Measurements from ENCODE around the gene OSBPL6. TPM values are rescaled to one million over a fixed set of nuclear protein-coding genes. Genes with fewer than 3 reads are reported as not detected.
A peak's percentile ranks its signal among the peaks of the same experiment; 100 is the strongest.

The OSBPL6 gene
- total and polyA plus RNA-seq, 2 of the 13 experiments (the other 11 are each of a cell fraction or from before 2014, with no cell fraction given): 0.03 to 0.11 TPM

- 0 out of 2 replicates have a peak, but pooled peaks have one; percentile 47 for TF ChIP-seq SPEN (CRISPR knock-in tag; IDR thresholded peaks at IDR 0.05; ENCODE audit: low read depth)
- TF ChIP-seq MAFF (IDR thresholded peaks at IDR 0.05; ENCODE audit: low read depth, low read length): no peak
- peak; percentile 60; the same call in 1 of the 2 replicates for TF ChIP-seq ZFX (CRISPR knock-in tag; IDR thresholded peaks at IDR 0.05; ENCODE audit: low read depth)
- TF ChIP-seq MED13 (CRISPR knock-in tag; IDR thresholded peaks at IDR 0.05): no peak
- TF ChIP-seq GPBP1L1 (CRISPR knock-in tag; IDR thresholded peaks at IDR 0.05): no peak
- TF ChIP-seq ZNF550 (CRISPR knock-in tag; IDR thresholded peaks at IDR 0.05; ENCODE audit: borderline replicate concordance): no peak
- TF ChIP-seq HDAC6 (IDR thresholded peaks at IDR 0.05; ENCODE audit: low read depth, low read length): no peak
- TF ChIP-seq CBFB (CRISPR knock-in tag; IDR thresholded peaks at IDR 0.05): peak; percentile 88
- TF ChIP-seq ZFP37 (CRISPR knock-in tag; IDR thresholded peaks at IDR 0.05; ENCODE audit: borderline replicate concordance): no peak
- no peak for TF ChIP-seq PAF1 (CRISPR knock-in tag; IDR thresholded peaks at IDR 0.05)
- TF ChIP-seq, protein P1, sequence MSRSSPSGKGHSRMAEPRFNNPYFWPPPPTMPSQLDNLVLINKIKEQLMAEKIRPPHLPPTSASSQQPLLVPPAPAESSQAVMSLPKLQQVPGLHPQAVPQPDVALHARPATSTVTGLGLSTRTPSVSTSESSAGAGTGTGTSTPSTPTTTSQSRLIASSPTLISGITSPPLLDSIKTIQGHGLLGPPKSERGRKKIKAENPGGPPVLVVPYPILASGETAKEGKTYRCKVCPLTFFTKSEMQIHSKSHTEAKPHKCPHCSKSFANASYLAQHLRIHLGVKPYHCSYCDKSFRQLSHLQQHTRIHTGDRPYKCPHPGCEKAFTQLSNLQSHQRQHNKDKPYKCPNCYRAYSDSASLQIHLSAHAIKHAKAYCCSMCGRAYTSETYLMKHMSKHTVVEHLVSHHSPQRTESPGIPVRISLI (CRISPR knock-in tag; IDR thresholded peaks at IDR 0.05; ENCODE audit: borderline replicate concordance): no peak
- TF ChIP-seq, protein P2, sequence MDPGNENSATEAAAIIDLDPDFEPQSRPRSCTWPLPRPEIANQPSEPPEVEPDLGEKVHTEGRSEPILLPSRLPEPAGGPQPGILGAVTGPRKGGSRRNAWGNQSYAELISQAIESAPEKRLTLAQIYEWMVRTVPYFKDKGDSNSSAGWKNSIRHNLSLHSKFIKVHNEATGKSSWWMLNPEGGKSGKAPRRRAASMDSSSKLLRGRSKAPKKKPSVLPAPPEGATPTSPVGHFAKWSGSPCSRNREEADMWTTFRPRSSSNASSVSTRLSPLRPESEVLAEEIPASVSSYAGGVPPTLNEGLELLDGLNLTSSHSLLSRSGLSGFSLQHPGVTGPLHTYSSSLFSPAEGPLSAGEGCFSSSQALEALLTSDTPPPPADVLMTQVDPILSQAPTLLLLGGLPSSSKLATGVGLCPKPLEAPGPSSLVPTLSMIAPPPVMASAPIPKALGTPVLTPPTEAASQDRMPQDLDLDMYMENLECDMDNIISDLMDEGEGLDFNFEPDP (CRISPR knock-in tag; conservative IDR thresholded peaks at IDR 0.05): no peak
- 0 out of 2 replicates have a peak, but pooled peaks have one; percentile 39 for TF ChIP-seq KAT7 (CRISPR knock-in tag; IDR thresholded peaks at IDR 0.05; ENCODE audit: borderline replicate concordance)
- TF ChIP-seq AHR (CRISPR knock-in tag; IDR thresholded peaks at IDR 0.05): no peak
- TF ChIP-seq NCOA2 (CRISPR knock-in tag; IDR thresholded peaks at IDR 0.05): peak; percentile 39; the same call in 1 of the 2 replicates
- TF ChIP-seq NBN (conservative IDR thresholded peaks at IDR 0.05): no peak
- TF ChIP-seq DNMT1 (CRISPR knock-in tag; IDR thresholded peaks at IDR 0.05): no peak
- TF ChIP-seq, protein P3, sequence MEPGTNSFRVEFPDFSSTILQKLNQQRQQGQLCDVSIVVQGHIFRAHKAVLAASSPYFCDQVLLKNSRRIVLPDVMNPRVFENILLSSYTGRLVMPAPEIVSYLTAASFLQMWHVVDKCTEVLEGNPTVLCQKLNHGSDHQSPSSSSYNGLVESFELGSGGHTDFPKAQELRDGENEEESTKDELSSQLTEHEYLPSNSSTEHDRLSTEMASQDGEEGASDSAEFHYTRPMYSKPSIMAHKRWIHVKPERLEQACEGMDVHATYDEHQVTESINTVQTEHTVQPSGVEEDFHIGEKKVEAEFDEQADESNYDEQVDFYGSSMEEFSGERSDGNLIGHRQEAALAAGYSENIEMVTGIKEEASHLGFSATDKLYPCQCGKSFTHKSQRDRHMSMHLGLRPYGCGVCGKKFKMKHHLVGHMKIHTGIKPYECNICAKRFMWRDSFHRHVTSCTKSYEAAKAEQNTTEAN (CRISPR knock-in tag; conservative IDR thresholded peaks at IDR 0.05): no peak
- TF ChIP-seq ZNF510 (CRISPR knock-in tag; IDR thresholded peaks at IDR 0.05; ENCODE audit: low read depth): peak; percentile 85; the same call in 1 of the 2 replicates
- TF ChIP-seq ZNF674 (CRISPR knock-in tag; IDR thresholded peaks at IDR 0.05; ENCODE audit: low read depth): no peak
- no peak for TF ChIP-seq ZNF333 (CRISPR knock-in tag; IDR thresholded peaks at IDR 0.05; ENCODE audit: borderline replicate concordance)
- TF ChIP-seq, protein P4, sequence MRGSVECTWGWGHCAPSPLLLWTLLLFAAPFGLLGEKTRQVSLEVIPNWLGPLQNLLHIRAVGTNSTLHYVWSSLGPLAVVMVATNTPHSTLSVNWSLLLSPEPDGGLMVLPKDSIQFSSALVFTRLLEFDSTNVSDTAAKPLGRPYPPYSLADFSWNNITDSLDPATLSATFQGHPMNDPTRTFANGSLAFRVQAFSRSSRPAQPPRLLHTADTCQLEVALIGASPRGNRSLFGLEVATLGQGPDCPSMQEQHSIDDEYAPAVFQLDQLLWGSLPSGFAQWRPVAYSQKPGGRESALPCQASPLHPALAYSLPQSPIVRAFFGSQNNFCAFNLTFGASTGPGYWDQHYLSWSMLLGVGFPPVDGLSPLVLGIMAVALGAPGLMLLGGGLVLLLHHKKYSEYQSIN (CRISPR knock-in tag; IDR thresholded peaks at IDR 0.05; ENCODE audit: borderline replicate concordance): no peak
- TF ChIP-seq ZNF24 (IDR thresholded peaks at IDR 0.05): no peak
- no peak for TF ChIP-seq ASH2L (IDR thresholded peaks at IDR 0.05; ENCODE audit: insufficient read length, low read depth, low read length)
Measured at GRCh38 chr2:178414266-178415247, 220.2 kb downstream of the OSBPL6 start (continued).
